KMS-11 (cell line): ENCODE results near the gene RBBP8NL.

Experiments used
- H2AFZ ChIP-seq: fragments of 200-600 bp; sonication (generic); 2 replicates; pipeline ENCODE4 v1.6.1; 2016; ENCODE audit warnings: antibody characterized with exemption, mixed run types, low read depth
- H3K27ac ChIP-seq: fragments of 200-600 bp; sonication (generic); 2 replicates; pipeline ENCODE4 v1.6.1; 2016; ENCODE audit warnings: mild to moderate bottlenecking, mixed run types
- H3K27me3 ChIP-seq: fragments of 200-600 bp; sonication (generic); 2 replicates; pipeline ENCODE4 v1.6.1; 2017; ENCODE audit warnings: mild to moderate bottlenecking, low read depth, mixed run types, moderate library complexity; ENCODE audit not compliant: insufficient read depth
- H3K36me3 ChIP-seq: fragments of 200-600 bp; sonication (generic); 2 replicates; pipeline ENCODE4 v1.6.1; 2017; ENCODE audit warnings: mild to moderate bottlenecking, mixed run types; ENCODE audit not compliant: insufficient read depth
- H3K4me1 ChIP-seq: fragments of 200-600 bp; sonication (generic); 2 replicates; pipeline ENCODE4 v1.6.1; 2016; ENCODE audit warnings: mild to moderate bottlenecking, low read depth, mixed run types; ENCODE audit not compliant: poor library complexity, severe bottlenecking
- H3K4me2 ChIP-seq: fragments of 200-600 bp; sonication (generic); 2 replicates; pipeline ENCODE4 v1.7.0; 2016; ENCODE audit warnings: mild to moderate bottlenecking, mixed run types
- H3K4me3 ChIP-seq: fragments of 200-600 bp; sonication (generic); IDR thresholded peaks from 2 replicates; pipeline ENCODE4 v1.6.1; 2017; ENCODE audit warnings: low read depth, low read length, mixed read lengths; ENCODE audit not compliant: insufficient read depth
- H3K79me2 ChIP-seq: fragments of 200-600 bp; sonication (generic); 2 replicates; pipeline ENCODE4 v1.6.1; 2016; ENCODE audit warnings: low read depth, mixed run types; ENCODE audit not compliant: insufficient read depth
- H3K9ac ChIP-seq: fragments of 200-600 bp; sonication (generic); 2 replicates; pipeline ENCODE4 v1.6.1; 2016; ENCODE audit warnings: mild to moderate bottlenecking, mixed run types
- H4K20me1 ChIP-seq: fragments of 200-600 bp; sonication (generic); 2 replicates; pipeline ENCODE4 v1.6.1; 2016; ENCODE audit warnings: mild to moderate bottlenecking, mixed run types; ENCODE audit not compliant: insufficient read depth
- TF ChIP-seq, protein P1 (sequence below): fragments of 200-600 bp; sonication (generic); conservative IDR thresholded peaks from 2 replicates; pipeline ENCODE4 v1.6.1; 2017; ENCODE audit warnings: low read depth, mild to moderate bottlenecking, antibody characterized with exemption, low read length, moderate library complexity, mixed read lengths

The RBBP8NL gene

DNA sequence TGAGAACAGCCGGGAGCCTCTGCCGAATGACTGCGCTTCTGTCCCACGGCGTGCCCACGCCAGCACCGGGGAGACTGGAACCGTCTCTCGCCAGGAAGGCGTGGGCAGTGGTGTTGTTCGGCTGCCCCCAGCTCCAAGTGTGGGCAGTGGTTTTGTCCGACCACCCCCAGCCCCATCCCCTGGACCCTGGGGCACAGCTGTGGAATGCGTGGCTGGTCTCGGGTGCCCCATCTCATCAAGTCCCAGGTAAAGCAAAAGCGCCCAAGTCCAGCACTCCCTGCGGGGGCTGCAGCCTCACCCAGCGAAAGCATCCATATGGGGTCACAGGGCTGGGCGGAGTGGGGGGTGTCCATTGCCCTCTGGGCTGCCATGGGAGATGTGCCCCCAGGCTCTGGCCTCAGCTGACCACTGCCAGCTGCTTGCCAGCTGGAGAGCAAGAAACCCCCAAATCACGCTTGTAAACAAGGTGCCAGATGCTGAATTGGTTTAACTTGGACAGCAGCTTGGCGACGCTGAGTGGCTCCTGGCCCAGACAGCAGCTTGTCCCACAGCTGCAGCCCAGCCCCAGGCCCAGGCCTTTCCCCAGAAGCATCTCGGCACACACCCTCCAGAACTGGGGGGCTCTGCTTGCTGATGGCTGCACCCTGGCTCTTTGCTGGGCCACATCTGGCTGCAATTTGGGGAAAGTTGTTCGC is 24.7 kb downstream of the RBBP8NL start:
- Histone ChIP-seq H3K27me3 (no peaks in the 10 kb centered on the region), H3K4me3 (no peak overlapping the region), H3K27ac (no peak overlapping the region), H2AFZ (no peak overlapping the region), H3K36me3 (no peaks in the 10 kb centered on the region), H3K9ac (no peak overlapping the region), H4K20me1 (no peaks in the 10 kb centered on the region), H3K79me2 (no peaks in the 10 kb centered on the region; the same call in 1 of the 2 replicates), H3K4me1 (peaks cover 15% of the 10 kb centered on the region), H3K4me2 (no peak overlapping the region)
- TF ChIP-seq, protein P1, sequence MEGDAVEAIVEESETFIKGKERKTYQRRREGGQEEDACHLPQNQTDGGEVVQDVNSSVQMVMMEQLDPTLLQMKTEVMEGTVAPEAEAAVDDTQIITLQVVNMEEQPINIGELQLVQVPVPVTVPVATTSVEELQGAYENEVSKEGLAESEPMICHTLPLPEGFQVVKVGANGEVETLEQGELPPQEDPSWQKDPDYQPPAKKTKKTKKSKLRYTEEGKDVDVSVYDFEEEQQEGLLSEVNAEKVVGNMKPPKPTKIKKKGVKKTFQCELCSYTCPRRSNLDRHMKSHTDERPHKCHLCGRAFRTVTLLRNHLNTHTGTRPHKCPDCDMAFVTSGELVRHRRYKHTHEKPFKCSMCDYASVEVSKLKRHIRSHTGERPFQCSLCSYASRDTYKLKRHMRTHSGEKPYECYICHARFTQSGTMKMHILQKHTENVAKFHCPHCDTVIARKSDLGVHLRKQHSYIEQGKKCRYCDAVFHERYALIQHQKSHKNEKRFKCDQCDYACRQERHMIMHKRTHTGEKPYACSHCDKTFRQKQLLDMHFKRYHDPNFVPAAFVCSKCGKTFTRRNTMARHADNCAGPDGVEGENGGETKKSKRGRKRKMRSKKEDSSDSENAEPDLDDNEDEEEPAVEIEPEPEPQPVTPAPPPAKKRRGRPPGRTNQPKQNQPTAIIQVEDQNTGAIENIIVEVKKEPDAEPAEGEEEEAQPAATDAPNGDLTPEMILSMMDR: no peak

DNA sequence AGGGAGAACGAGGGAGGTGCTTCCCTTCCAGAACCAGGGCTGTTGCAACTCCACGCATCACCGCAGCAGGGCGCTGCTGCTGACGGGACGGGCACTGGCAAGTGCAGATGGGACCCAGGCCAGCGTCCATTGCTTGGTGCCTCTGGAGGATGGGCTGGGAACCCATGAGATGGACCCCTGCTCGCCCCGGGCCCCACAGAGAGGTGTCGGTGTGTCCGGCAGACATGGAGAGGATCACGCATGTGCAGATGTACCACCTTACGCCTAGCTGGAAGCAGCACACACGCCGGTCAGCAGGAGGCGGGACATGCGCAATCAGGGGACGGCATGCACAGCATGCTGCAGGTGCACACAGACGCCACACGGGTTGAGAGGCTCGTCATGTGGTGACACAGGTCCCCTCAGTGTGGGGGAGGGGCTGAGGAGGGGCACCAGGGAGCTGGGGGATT is 26.0 kb downstream of the RBBP8NL start:
- H3K4me3 ChIP-seq: no peak overlapping the region
- H3K27ac ChIP-seq: no peak overlapping the region
- TF ChIP-seq, protein P1: no peak
- H3K4me2 ChIP-seq: no peak overlapping the region
- no peaks in the 10 kb centered on the region for H3K27me3 ChIP-seq
- no peak overlapping the region for H2AFZ ChIP-seq
- no peak overlapping the region for H3K9ac ChIP-seq
- H4K20me1 ChIP-seq: no peaks in the 10 kb centered on the region
- H3K36me3 ChIP-seq: no peaks in the 10 kb centered on the region
- peaks cover 10% of the 10 kb centered on the region for H3K4me1 ChIP-seq
- no peaks in the 10 kb centered on the region; the same call in 1 of the 2 replicates for H3K79me2 ChIP-seq

DNA sequence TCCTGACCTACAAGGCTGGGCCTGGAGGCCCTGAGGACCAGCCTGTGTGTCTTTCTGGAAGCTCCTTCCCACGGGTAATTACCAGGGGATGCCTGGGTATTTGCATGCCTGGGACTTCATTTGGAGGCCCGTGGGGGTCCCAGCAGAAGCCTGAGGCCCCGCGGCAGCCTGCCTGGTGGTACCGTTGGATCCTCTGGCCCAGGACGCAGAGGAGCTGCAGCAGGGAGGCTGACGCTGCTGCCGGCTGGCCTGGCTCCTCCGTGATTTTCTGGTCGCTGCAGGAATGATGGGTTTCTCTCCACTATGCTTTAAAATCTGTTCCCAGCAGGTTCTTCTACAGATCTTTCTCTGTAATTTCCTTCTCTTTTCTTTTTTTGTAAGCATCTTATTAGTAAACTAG is 26.8 kb downstream of the RBBP8NL start:
- H3K4me3 ChIP-seq: no peak overlapping the region
- no peak overlapping the region for H2AFZ ChIP-seq
- peaks cover 2% of the 10 kb centered on the region for H3K4me1 ChIP-seq
- no peaks in the 10 kb centered on the region; the same call in 1 of the 2 replicates for H3K79me2 ChIP-seq
- H3K27me3 ChIP-seq: no peaks in the 10 kb centered on the region
- no peak overlapping the region for H3K9ac ChIP-seq
- H3K36me3 ChIP-seq: no peaks in the 10 kb centered on the region
- no peak overlapping the region for H3K4me2 ChIP-seq
- H3K27ac ChIP-seq: no peak overlapping the region
- TF ChIP-seq, protein P1: no peak
- H4K20me1 ChIP-seq: no peaks in the 10 kb centered on the region

DNA sequence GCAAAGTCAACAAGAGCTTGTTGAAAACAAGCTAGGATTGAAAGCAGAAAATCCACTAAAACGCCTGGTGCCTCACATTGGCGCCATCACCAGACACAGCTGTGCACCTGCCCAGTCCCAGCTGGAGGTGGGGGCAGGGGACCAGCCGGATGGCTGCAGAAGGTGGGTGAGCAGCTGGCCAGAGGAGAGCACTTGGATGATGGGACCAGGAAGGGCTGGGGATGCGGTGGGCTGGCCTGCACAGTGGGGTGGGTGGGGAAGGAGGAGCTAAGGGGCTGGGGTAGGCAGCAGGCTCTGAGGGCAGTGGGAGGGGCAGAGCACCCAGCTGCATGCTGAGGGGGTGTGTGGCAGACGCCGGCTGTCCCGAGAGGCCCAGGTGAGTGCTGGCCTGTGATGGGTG is 27.3 kb downstream of the RBBP8NL start:
- no peak overlapping the region for H3K4me2 ChIP-seq

More for the DNA sequence above, 27.3 kb downstream of the RBBP8NL start:
- Histone ChIP-seq H3K27ac (no peak overlapping the region), H3K27me3 (no peaks in the 10 kb centered on the region), H3K9ac (no peak overlapping the region), H3K36me3 (no peaks in the 10 kb centered on the region), H3K4me1 (no peaks in the 10 kb centered on the region), H4K20me1 (no peaks in the 10 kb centered on the region), H3K79me2 (no peaks in the 10 kb centered on the region; the same call in 1 of the 2 replicates), H2AFZ (no peak overlapping the region), H3K4me3 (no peak overlapping the region)
- TF ChIP-seq, protein P1: no peak
